Trophoblast cell (in vitro differentiated cells and primary cell): ENCODE results near the gene PLSCR4.
A peak's percentile ranks its signal among the peaks of the same experiment; 100 is the strongest.

Experiments
- DNase-seq, 2 donors: peaks; one replicate each; pipeline ENCODE4 v3.0.0-alpha.2; 2016
- H2AFZ ChIP-seq: 2 replicates; pipeline ENCODE4 v1.6.1; 2013; ENCODE audit warnings: low read length, moderate library complexity, mild to moderate bottlenecking; ENCODE audit not compliant: insufficient read depth, poor library complexity
- H2AK5ac ChIP-seq: 2 replicates; pipeline ENCODE4 v1.6.1; 2013; ENCODE audit warnings: mild to moderate bottlenecking, low read length
- H2BK120ac ChIP-seq: 2 replicates; pipeline ENCODE4 v1.6.1; 2013; ENCODE audit warnings: low read length, mild to moderate bottlenecking, moderate library complexity; ENCODE audit not compliant: insufficient read depth, poor library complexity
- H2BK12ac ChIP-seq: 2 replicates; pipeline ENCODE4 v1.6.1; 2013; ENCODE audit warnings: mild to moderate bottlenecking, low read length, moderate library complexity
- H2BK5ac ChIP-seq: 2 replicates; pipeline ENCODE4 v1.6.1; 2013; ENCODE audit warnings: low read length, low read depth, moderate library complexity, mild to moderate bottlenecking; ENCODE audit not compliant: poor library complexity
- H3K14ac ChIP-seq: 2 replicates; pipeline ENCODE4 v1.6.1; 2013; ENCODE audit warnings: mild to moderate bottlenecking, low read length
- H3K18ac ChIP-seq: 2 replicates; pipeline ENCODE4 v1.6.1; 2013; ENCODE audit warnings: mild to moderate bottlenecking, low read length
- H3K23ac ChIP-seq: 2 replicates; pipeline ENCODE4 v1.6.1; 2013; ENCODE audit warnings: low read length
- H3K27ac ChIP-seq: 2 replicates; pipeline ENCODE4 v1.5.1; 2013; ENCODE audit warnings: low read depth, mild to moderate bottlenecking, inconsistent platforms, low read length, moderate library complexity
- H3K27me3 ChIP-seq: 2 replicates; pipeline ENCODE4 v1.6.1; 2013; ENCODE audit warnings: inconsistent platforms, mild to moderate bottlenecking, low read length, moderate library complexity; ENCODE audit not compliant: insufficient read depth
- H3K36me3 ChIP-seq, 2 experiments: 1 replicate in 1 of 2; 2 replicates in 1 of 2; pipeline ENCODE4 v1.6.1; 2013; ENCODE audit warnings: low read length in 2 of 2, mild to moderate bottlenecking in 2 of 2, moderate library complexity in 1 of 2; ENCODE audit not compliant: insufficient read depth in 2 of 2, control insufficient read depth in 1 of 2
- H3K4ac ChIP-seq: 2 replicates; pipeline ENCODE4 v1.6.1; 2013; ENCODE audit warnings: low read depth, mild to moderate bottlenecking, low read length, moderate library complexity
- H3K4me1 ChIP-seq, 2 experiments: 1 replicate in 1 of 2; 2 replicates in 1 of 2; pipeline ENCODE4 v1.6.1; 2013; ENCODE audit warnings: low read length in 2 of 2, mild to moderate bottlenecking in 2 of 2, moderate library complexity in 1 of 2; ENCODE audit not compliant: insufficient read depth in 2 of 2, control insufficient read depth in 1 of 2
- H3K4me2 ChIP-seq: 2 replicates; pipeline ENCODE4 v1.6.1; 2013; ENCODE audit warnings: inconsistent platforms, mild to moderate bottlenecking, low read length, moderate library complexity
- H3K4me3 ChIP-seq: 2 replicates; pipeline ENCODE4 v1.5.1; 2013; ENCODE audit warnings: mild to moderate bottlenecking, low read depth, low read length, inconsistent platforms
- H3K79me1 ChIP-seq: one replicate; pipeline ENCODE4 v1.6.1; 2013; ENCODE audit warnings: low read length
- H3K79me2 ChIP-seq: 2 replicates; pipeline ENCODE4 v1.6.1; 2013; ENCODE audit warnings: low read length, mild to moderate bottlenecking; ENCODE audit not compliant: control insufficient read depth, insufficient read depth, poor library complexity
- H3K9ac ChIP-seq: 2 replicates; pipeline ENCODE4 v1.6.1; 2013; ENCODE audit warnings: mild to moderate bottlenecking, low read length
- H3K9me3 ChIP-seq: 2 replicates; pipeline ENCODE4 v1.6.1; 2013; ENCODE audit warnings: low read depth, mild to moderate bottlenecking, control low read depth, inconsistent platforms, low read length; ENCODE audit not compliant: insufficient read depth
- H4K12ac ChIP-seq: 2 replicates; pipeline ENCODE4 v1.6.1; 2013; ENCODE audit warnings: low read depth, mild to moderate bottlenecking, low read length, moderate library complexity
- H4K8ac ChIP-seq: 2 replicates; pipeline ENCODE4 v1.6.1; 2013; ENCODE audit warnings: low read depth, mild to moderate bottlenecking, low read length, moderate library complexity
- H4K91ac ChIP-seq: one replicate; pipeline ENCODE4 v1.6.1; 2013; ENCODE audit warnings: low read depth, mild to moderate bottlenecking, low read length, moderate library complexity
- WGBS: extraction: QIAGEN DNeasy Blood & Tissue Kit; methylation state at CpG from one replicate; pipeline ENCODE4 v1.1.7; 2013; ENCODE audit warnings: missing lambda C conversion rate; ENCODE audit not compliant: insufficient read length, insufficient coverage; ENCODE audit errors: extremely low coverage; 5-methylcytosine and 5-hydroxymethylcytosine counted together

PLSCR4 gene

DNA sequence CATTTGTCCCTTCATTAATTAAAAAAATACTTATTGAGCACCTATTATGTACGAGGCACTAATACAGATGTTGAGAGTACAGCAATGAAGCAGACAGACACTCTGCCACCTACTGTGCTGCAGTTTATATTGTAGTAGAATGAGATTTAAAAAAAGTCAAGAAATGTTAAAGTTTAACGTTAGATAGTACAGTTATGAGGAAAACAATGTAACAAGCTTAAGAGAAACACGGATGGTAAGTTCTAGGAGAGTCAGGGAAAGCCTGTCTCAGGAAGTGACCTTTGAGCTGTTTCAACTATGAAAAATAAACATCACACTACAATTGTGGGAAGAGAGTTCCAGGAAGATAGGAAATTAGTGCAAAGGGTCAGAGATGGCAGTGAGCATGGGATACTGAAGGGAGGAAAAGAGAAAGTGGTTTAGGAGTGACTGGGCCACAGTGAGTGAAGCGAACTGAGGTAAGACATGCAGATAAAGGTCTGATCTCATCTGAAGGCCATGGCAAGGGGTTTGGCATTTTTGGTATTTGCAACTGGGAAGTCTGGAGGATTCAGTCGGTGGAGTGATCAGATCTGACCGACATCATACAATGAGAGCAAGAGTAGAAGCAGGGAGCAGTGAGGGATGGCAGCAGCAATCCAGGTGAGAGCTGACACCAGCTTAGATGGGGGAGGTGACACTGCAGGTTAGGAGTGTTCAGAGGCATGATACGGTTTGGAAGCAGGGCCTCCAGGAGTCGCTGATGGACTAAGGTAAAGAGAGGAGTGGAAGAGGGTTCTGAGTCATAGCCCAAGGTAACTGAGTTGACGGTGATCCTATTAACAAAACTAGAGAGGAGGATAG, 28.5 kb downstream of the PLSCR4 start:
- WGBS: 100% methylated on average over 1 of the region's 9 CpGs
- H3K18ac ChIP-seq: no peak overlapping the region
- no peaks in the 10 kb centered on the region for H3K79me2 ChIP-seq
- no peak overlapping the region for H2BK120ac ChIP-seq
- H4K12ac ChIP-seq: no peak overlapping the region
- H3K4me1 ChIP-seq: peaks cover 3 to 4% of the 10 kb centered on the region in 2 experiments
- peak overlapping the region; percentile 28 for H3K23ac ChIP-seq
- H3K27ac ChIP-seq: no peak overlapping the region
- H3K4me3 ChIP-seq: no peak overlapping the region
- H3K4ac ChIP-seq: no peak overlapping the region
- H3K9me3 ChIP-seq: no peaks in the 10 kb centered on the region
- no peak overlapping the region for H2BK5ac ChIP-seq
- no peaks in the 10 kb centered on the region for H3K27me3 ChIP-seq
- H4K8ac ChIP-seq: no peak overlapping the region
- H3K4me2 ChIP-seq: no peak overlapping the region
- no peak overlapping the region for H2AK5ac ChIP-seq
- H3K9ac ChIP-seq: no peak overlapping the region
- H2BK12ac ChIP-seq: no peak overlapping the region
- no peaks in the 10 kb centered on the region for H3K79me1 ChIP-seq
- no peak overlapping the region for H2AFZ ChIP-seq
- DNase-seq: peak; percentile 49 to 67
- H4K91ac ChIP-seq: no peak overlapping the region
- H3K14ac ChIP-seq: no peak overlapping the region
- H3K36me3 ChIP-seq: no peaks in the 10 kb centered on the region

GRCh38 chr3:146221276-146221675, 29.6 kb downstream of the PLSCR4 start:
- H3K9me3 ChIP-seq: no peaks in the 10 kb centered on the region
- no peak overlapping the region for H3K4me2 ChIP-seq
- no peak overlapping the region for H3K14ac ChIP-seq
- H3K4me3 ChIP-seq: no peak overlapping the region
- no peak overlapping the region for H3K18ac ChIP-seq
- H2AK5ac ChIP-seq: no peak overlapping the region
- no peak overlapping the region for H2BK12ac ChIP-seq
- no peak overlapping the region for H4K8ac ChIP-seq
- no peak for DNase-seq
- H3K27me3 ChIP-seq: no peaks in the 10 kb centered on the region
- H3K4ac ChIP-seq: no peak overlapping the region
- H2BK120ac ChIP-seq: no peak overlapping the region
- H3K36me3 ChIP-seq: no peaks in the 10 kb centered on the region
- H2BK5ac ChIP-seq: no peak overlapping the region
- H3K9ac ChIP-seq: no peak overlapping the region
- H4K12ac ChIP-seq: no peak overlapping the region
- peaks cover 3 to 4% of the 10 kb centered on the region in 2 experiments for H3K4me1 ChIP-seq
- H2AFZ ChIP-seq: no peak overlapping the region
- no peak overlapping the region for H4K91ac ChIP-seq
- H3K27ac ChIP-seq: no peak overlapping the region
- no peak overlapping the region for H3K23ac ChIP-seq
- H3K79me2 ChIP-seq: no peaks in the 10 kb centered on the region
- H3K79me1 ChIP-seq: no peaks in the 10 kb centered on the region

- WGBS: no CpG with 5 or more reads among the region's 13 CpGs
- H2BK12ac ChIP-seq: no peak overlapping the region
Observed at GRCh38 chr3:146218880-146219866, 31.7 kb downstream of the PLSCR4 start.

GRCh38 chr3:146217324-146217723, 33.6 kb downstream of the PLSCR4 start:
- H4K12ac ChIP-seq: no peak overlapping the region
- H2AK5ac ChIP-seq: no peak overlapping the region
- H3K9ac ChIP-seq: no peak overlapping the region
- no peaks in the 10 kb centered on the region for H3K9me3 ChIP-seq
- no peak overlapping the region for H2AFZ ChIP-seq
- H3K23ac ChIP-seq: no peak overlapping the region
- no peak for DNase-seq
- no peaks in the 10 kb centered on the region for H3K4me1 ChIP-seq
- no peak overlapping the region for H3K27ac ChIP-seq
- H3K14ac ChIP-seq: no peak overlapping the region
- no peaks in the 10 kb centered on the region for H3K27me3 ChIP-seq
- H3K18ac ChIP-seq: no peak overlapping the region
- H3K36me3 ChIP-seq: no peaks in the 10 kb centered on the region
- no peak overlapping the region for H2BK5ac ChIP-seq
- H3K4me2 ChIP-seq: no peak overlapping the region
- H2BK12ac ChIP-seq: no peak overlapping the region
- H3K79me2 ChIP-seq: no peaks in the 10 kb centered on the region
- H4K91ac ChIP-seq: no peak overlapping the region
- WGBS: no CpG with 5 or more reads among the region's 2 CpGs
- no peak overlapping the region for H2BK120ac ChIP-seq
- no peaks in the 10 kb centered on the region for H3K79me1 ChIP-seq
- no peak overlapping the region for H3K4ac ChIP-seq
- H3K4me3 ChIP-seq: no peak overlapping the region
- no peak overlapping the region for H4K8ac ChIP-seq

More at GRCh38 chr3:146218880-146219866, 31.7 kb downstream of the PLSCR4 start:
- Histone ChIP-seq H3K14ac (no peak overlapping the region), H3K27me3 (no peaks in the 10 kb centered on the region), H3K27ac (no peak overlapping the region), H3K18ac (no peak overlapping the region), H2AK5ac (no peak overlapping the region), H3K9me3 (no peaks in the 10 kb centered on the region), H3K4me1 (peaks cover 3 to 4% of the 10 kb centered on the region in 2 experiments), H3K79me2 (no peaks in the 10 kb centered on the region), H3K9ac (no peak overlapping the region), H3K4ac (no peak overlapping the region), H2BK5ac (no peak overlapping the region), H4K12ac (no peak overlapping the region), H3K23ac (no peak overlapping the region), H2AFZ (no peak overlapping the region), H4K91ac (no peak overlapping the region), H4K8ac (no peak overlapping the region), H3K4me3 (no peak overlapping the region), H2BK120ac (no peak overlapping the region), H3K4me2 (no peak overlapping the region), H3K36me3 (no peaks in the 10 kb centered on the region), H3K79me1 (no peaks in the 10 kb centered on the region)
- DNase-seq: peak; percentile 7 to 66
